Cardiac fibroblast (primary cell): ENCODE results near the gene SPRY4.
"Not testable (repeated sequence)": the region's sequence is repeated elsewhere in the genome, so short reads cannot be mapped to it uniquely, and the experiment has no call there.

ENCODE experiments used
- DNase-seq, 2 donors: peaks; one replicate each; pipeline versions ENCODE4 v3.0.0 to v3.0.0-alpha.2; 2010; ENCODE audit warnings: low read depth in 2 of 2
- H3K4me3 ChIP-seq, 2 donors: replicated peaks in 1 of 2; 1 replicate in 1 of 2; 2 replicates in 1 of 2; pipeline ENCODE4 v1.5.1; 2011; ENCODE audit warnings: low read depth in 2 of 2, low read length in 2 of 2, mild to moderate bottlenecking in 2 of 2, moderate library complexity in 1 of 2
- CTCF ChIP-seq: IDR thresholded peaks from one replicate; pipeline ENCODE4 v1.5.1; 2011; ENCODE audit warnings: low read depth, mild to moderate bottlenecking, low read length, inconsistent platforms

The SPRY4 gene

GRCh38 chr5:142353071-142353472 is 28.3 kb upstream of the SPRY4 start:
- DNase-seq, result no peak
- no peak for TF ChIP-seq CTCF
- no peak overlapping the region for H3K4me3 ChIP-seq

GRCh38 chr5:142350021-142350420 is 25.2 kb upstream of the SPRY4 start:
- DNase-seq, result no peak
- no peak overlapping the region for H3K4me3 ChIP-seq
- no peak for TF ChIP-seq CTCF

GRCh38 chr5:142346706-142347105 is 21.9 kb upstream of the SPRY4 start:
- no peak overlapping the region for H3K4me3 ChIP-seq
- no peak for DNase-seq
- no peak for TF ChIP-seq CTCF

GRCh38 chr5:142344915-142345314 is 20.1 kb upstream of the SPRY4 start:
- DNase-seq, H3K4me3 ChIP-seq: not testable (repeated sequence)

- H3K4me3 ChIP-seq, result no peak overlapping the region
- no peak for DNase-seq
- TF ChIP-seq CTCF, result no peak
These were observed 18.7 kb upstream of the SPRY4 start for GRCh38 chr5:142343531-142343930.

GRCh38 chr5:142342128-142342981 is 17.5 kb upstream of the SPRY4 start:
- peak in 1 of 2 donors; percentile 78 for DNase-seq
- no peak overlapping the region for H3K4me3 ChIP-seq
- TF ChIP-seq CTCF, result no peak

- DNase-seq, result no peak
- no peak for TF ChIP-seq CTCF
- no peak overlapping the region for H3K4me3 ChIP-seq
These were observed 15.0 kb upstream of the SPRY4 start for GRCh38 chr5:142339781-142340180.
